Activated CD4-positive, alpha-beta T cell treated with anti-CD3 and anti-CD28 coated beads, Interleukin-2, amount 10 ng/mL, durations not matched to agents 7 days and 5 days (primary cell): Measurements from ENCODE around the gene GRM4. TPM values are rescaled to one million over a fixed set of nuclear protein-coding genes. Genes with fewer than 3 reads are reported as not detected.
"Not testable (repeated sequence)": the region's sequence is repeated elsewhere in the genome, so short reads cannot be mapped to it uniquely, and the experiment has no call there.

Experiments
- CTCF ChIA-PET: fragments of 350-600 bp; sonication (Branson Sonifier 250); formaldehyde crosslinking; loops from one replicate; lab custom pipeline; 2021; ENCODE audit warnings: antibody characterized with exemption; lab: Charles Lee
- POLR2A ChIA-PET: fragments of 350-600 bp; sonication (Branson Sonifier 250); formaldehyde crosslinking; loops from one replicate; lab custom pipeline; 2021; ENCODE audit warnings: antibody characterized with exemption; lab: Charles Lee
- DNase-seq: peaks from one replicate; pipeline ENCODE4 v3.0.0-alpha.2; 2020
- H3K27ac Mint-ChIP-seq: one replicate; pipeline ENCODE4 v1.8.0; 2021; ENCODE audit warnings: mild to moderate bottlenecking, moderate library complexity, mixed read lengths
- H3K27me3 Mint-ChIP-seq: one replicate; pipeline ENCODE4 v1.8.0; 2021; ENCODE audit warnings: mixed read lengths
- H3K36me3 Mint-ChIP-seq: one replicate; pipeline ENCODE4 v1.8.0; 2021; ENCODE audit warnings: low read depth, mixed read lengths
- H3K4me1 Mint-ChIP-seq: one replicate; pipeline ENCODE4 v1.8.0; 2021; ENCODE audit warnings: mixed read lengths
- H3K4me3 Mint-ChIP-seq: one replicate; pipeline ENCODE4 v1.8.0; 2021; ENCODE audit warnings: mild to moderate bottlenecking, moderate library complexity, mixed read lengths
- H3K9me3 Mint-ChIP-seq: one replicate; pipeline ENCODE4 v1.8.0; 2021; ENCODE audit warnings: mixed read lengths
- total RNA-seq, 2 experiments: library from RNA; stranded (reverse); gene quantifications; one replicate each; pipeline ENCODE4 v1.2.3, GENCODE V29; 2021

The GRM4 gene
- total RNA-seq, 2 experiments from 2014 or later, result not detected

- no peak for DNase-seq
- POLR2A ChIA-PET, result no interaction called here
Measured at GRCh38 chr6:34018961-34019606, 126.8 kb downstream of the GRM4 start.

GRCh38 chr6:34018026-34018425 is 127.9 kb downstream of the GRM4 start:
- Mint-ChIP-seq H3K27me3 (peaks cover 3% of the 10 kb centered on the region), H3K27ac (no peak overlapping the region), H3K4me3 (no peak overlapping the region), H3K9me3 (no peaks in the 10 kb centered on the region), H3K36me3 (no peaks in the 10 kb centered on the region), H3K4me1 (no peaks in the 10 kb centered on the region)
- POLR2A ChIA-PET, result no interaction called here
- DNase-seq, result no peak
- CTCF ChIA-PET, result no interaction called here

More at GRCh38 chr6:34018961-34019606, 126.8 kb downstream of the GRM4 start:
- Mint-ChIP-seq H3K27ac (no peak overlapping the region), H3K27me3 (peaks cover 3% of the 10 kb centered on the region), H3K9me3 (no peaks in the 10 kb centered on the region), H3K36me3 (no peaks in the 10 kb centered on the region), H3K4me3 (no peak overlapping the region), H3K4me1 (no peaks in the 10 kb centered on the region)
- CTCF ChIA-PET, result interaction anchor here (1.1 to 1.4 kb wide), 2 partner anchors 8 to 168 kb away, joined by 3 to 4 read pairs; no protein-coding TSS in a partner anchor

GRCh38 chr6:34017106-34017805 is 128.6 kb downstream of the GRM4 start:
- Mint-ChIP-seq H3K36me3 (no peaks in the 10 kb centered on the region), H3K4me3 (no peak overlapping the region), H3K4me1 (no peaks in the 10 kb centered on the region), H3K27me3 (no peaks in the 10 kb centered on the region), H3K9me3 (no peaks in the 10 kb centered on the region), H3K27ac (no peak overlapping the region)
- POLR2A ChIA-PET, result no interaction called here
- DNase-seq, result no peak
- CTCF ChIA-PET, result interaction anchor here (0.6 kb wide), 1 partner anchor 238 kb away, joined by 3 read pairs; no protein-coding TSS in a partner anchor

DNA sequence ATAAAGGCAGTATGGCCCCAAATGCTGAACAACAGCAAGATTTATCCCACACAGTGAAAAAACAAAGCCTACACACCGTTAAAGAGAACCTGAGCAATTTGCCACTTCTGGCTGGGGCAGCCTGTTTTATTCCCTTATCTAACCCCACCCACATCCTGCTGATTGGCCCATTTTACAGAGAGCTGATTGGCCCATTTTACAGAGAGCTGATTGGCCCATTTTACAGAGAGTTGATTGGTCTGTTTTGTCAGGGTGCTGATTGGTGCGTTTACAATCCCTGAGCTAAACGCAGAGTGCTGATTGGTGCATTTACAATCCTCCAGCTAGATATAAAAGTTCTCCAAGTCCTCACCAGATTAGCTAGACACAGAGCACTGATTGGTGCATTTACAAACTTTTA is 129.3 kb downstream of the GRM4 start:
- H3K36me3 Mint-ChIP-seq, H3K4me1 Mint-ChIP-seq, H3K27me3 Mint-ChIP-seq, H3K9me3 Mint-ChIP-seq, H3K4me3 Mint-ChIP-seq, POLR2A ChIA-PET, H3K27ac Mint-ChIP-seq, DNase-seq, CTCF ChIA-PET: not testable (repeated sequence)

DNA sequence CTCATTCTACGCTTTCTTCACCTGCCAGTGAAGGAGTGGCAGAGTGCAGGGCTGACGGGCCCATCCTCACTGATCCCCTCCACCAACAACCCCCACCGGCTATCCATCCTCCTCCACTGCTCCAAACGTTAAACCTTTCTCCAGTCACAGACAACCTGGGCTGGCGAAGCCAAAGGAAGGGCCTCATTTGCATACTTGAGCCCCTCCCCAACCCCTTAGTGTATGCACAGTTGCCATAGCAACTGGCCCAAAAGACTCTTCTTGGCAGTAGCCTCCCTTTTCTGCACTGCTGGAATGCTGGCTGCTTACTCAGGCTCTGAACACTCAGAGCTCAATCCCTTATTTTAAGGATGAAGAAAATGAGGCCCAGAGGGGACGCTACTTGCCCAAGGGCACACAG is 130.3 kb downstream of the GRM4 start:
- H3K4me3 Mint-ChIP-seq, result no peak overlapping the region
- H3K36me3 Mint-ChIP-seq, result no peaks in the 10 kb centered on the region
- DNase-seq, result no peak
- POLR2A ChIA-PET, result no interaction called here
- no peaks in the 10 kb centered on the region for H3K27me3 Mint-ChIP-seq
- H3K27ac Mint-ChIP-seq, result no peak overlapping the region
- CTCF ChIA-PET, result no interaction called here
- H3K4me1 Mint-ChIP-seq, result no peaks in the 10 kb centered on the region
- no peaks in the 10 kb centered on the region for H3K9me3 Mint-ChIP-seq

- Mint-ChIP-seq H3K27ac (no peak overlapping the region), H3K27me3 (peaks cover 8% of the 10 kb centered on the region)
- POLR2A ChIA-PET, result no interaction called here
Measured at GRCh38 chr6:34011264-34011663, 134.6 kb downstream of the GRM4 start.

DNA sequence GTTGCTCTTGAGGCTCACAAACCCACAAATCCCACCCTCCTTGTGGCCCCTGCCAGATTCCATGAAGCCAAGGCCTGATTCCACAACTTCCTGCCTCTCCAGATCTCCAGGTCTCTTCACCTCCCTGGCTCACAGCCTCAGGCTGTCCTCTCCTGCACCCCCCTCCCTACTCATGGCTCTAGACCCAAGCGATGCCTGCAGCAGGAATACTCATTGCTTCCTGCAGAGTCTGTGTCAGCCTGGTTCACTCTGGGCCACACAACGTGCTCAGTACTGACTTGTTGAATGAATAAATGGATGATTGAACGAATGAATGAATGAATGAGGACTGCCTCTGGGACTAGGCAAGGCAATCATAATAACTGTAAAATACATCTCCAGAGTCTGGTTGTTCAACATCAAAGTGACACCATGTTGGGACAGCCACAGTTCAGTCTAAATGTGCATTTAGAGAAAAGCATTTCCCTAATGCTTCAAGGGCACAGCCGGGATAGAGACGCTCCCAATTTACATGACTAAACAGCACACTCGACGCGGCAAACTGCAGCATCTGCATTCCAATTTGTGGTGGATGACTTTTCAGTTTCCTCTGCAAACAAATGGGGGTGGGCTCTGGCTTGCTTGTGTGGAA is 139.9 kb downstream of the GRM4 start:
- CTCF ChIA-PET, result no interaction called here

More at GRCh38 chr6:34011264-34011663, 134.6 kb downstream of the GRM4 start:
- no peaks in the 10 kb centered on the region for H3K9me3 Mint-ChIP-seq
- no peaks in the 10 kb centered on the region for H3K4me1 Mint-ChIP-seq
- DNase-seq, result no peak
- no peaks in the 10 kb centered on the region for H3K36me3 Mint-ChIP-seq
- no peak overlapping the region for H3K4me3 Mint-ChIP-seq
- CTCF ChIA-PET, result interaction anchor here (1.2 kb wide), 1 partner anchor 17 kb away, joined by 3 read pairs; no protein-coding TSS in a partner anchor

GRCh38 chr6:34004706-34005105 is 141.2 kb downstream of the GRM4 start:
- Mint-ChIP-seq H3K36me3 (no peaks in the 10 kb centered on the region), H3K27ac (no peak overlapping the region), H3K27me3 (peaks cover 10% of the 10 kb centered on the region), H3K4me3 (no peak overlapping the region), H3K9me3 (peaks cover 5% of the 10 kb centered on the region), H3K4me1 (no peaks in the 10 kb centered on the region)
- CTCF ChIA-PET, result no interaction called here
- POLR2A ChIA-PET, result no interaction called here
- DNase-seq, result no peak

More for the DNA sequence above, 139.9 kb downstream of the GRM4 start:
- Mint-ChIP-seq H3K4me1 (no peaks in the 10 kb centered on the region), H3K27me3 (peaks cover 14% of the 10 kb centered on the region), H3K4me3 (no peak overlapping the region), H3K27ac (no peak overlapping the region), H3K36me3 (no peaks in the 10 kb centered on the region), H3K9me3 (peaks cover 5% of the 10 kb centered on the region)
- DNase-seq, result no peak
- POLR2A ChIA-PET, result no interaction called here

DNA sequence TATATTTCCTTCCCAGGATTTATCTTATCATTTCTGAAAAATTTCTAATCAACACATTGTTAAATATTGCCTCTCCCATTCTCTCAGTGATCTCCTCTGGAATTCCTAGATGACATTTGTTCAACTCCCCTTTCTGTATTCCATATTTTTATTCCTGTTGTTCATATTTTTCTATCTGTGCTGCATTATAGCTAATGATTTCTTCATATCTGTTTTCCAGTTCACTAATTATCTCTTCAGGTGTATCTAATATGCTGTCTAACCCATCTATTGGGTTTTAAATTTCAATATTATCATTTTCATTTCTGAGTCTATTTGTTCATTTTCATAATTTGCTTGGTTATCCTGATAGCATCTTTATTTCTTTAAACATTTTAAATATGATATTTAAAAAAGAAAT is 141.9 kb downstream of the GRM4 start:
- H3K36me3 Mint-ChIP-seq, result no peaks in the 10 kb centered on the region
- no peak overlapping the region for H3K27ac Mint-ChIP-seq
- H3K4me1 Mint-ChIP-seq, result no peaks in the 10 kb centered on the region
- ChIA-PET CTCF (no interaction called here), POLR2A (no interaction called here)
- peaks cover 8% of the 10 kb centered on the region for H3K27me3 Mint-ChIP-seq
- no peak overlapping the region for H3K4me3 Mint-ChIP-seq
- H3K9me3 Mint-ChIP-seq, result peaks cover 5% of the 10 kb centered on the region
- no peak for DNase-seq

DNA sequence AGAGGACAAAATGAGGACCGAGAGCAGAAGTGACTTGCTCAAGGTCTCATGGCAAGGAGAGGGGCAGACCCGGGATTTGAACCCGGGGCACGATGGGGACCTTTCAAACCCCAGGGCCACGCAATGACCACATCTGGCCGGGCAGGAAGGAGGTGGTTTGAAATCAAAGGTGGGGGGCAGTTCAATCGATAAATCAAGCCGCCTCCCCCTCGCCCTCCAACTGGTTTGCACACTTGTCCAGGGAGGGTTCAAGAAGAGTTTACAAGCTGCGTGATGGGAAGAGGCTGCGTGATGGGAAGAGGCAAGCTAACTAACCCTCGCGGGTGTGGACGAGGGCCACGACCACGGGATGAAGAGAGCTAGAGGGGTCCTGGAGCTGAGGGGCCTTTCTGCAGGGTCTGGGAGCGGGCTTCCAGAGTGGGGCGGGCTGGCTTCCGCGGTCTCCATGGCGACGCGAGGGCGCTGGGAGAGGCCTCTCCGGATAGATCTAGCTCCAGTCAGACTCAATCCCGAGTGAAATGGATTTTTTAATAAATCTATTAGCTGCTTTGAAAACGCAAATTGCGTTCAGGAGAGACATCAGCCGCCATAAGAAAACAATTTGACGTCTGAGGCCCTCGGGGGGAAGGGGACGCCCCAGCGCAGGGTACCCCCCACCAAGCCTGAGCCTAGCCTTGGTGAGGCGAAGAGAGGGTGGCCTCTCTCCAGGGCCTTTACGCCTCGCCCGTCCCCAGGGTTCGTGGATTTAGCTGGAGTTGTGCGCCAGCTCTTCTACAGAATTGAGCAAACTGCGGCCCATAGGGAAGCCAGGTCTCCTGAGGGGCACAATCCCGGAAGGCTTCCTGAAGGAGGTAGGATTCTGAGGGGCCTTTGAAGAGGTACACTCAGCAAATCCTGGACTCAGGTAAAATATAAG is 143.9 kb downstream of the GRM4 start:
- ChIA-PET POLR2A (no interaction called here), CTCF (interaction anchor here (0.8 to 1.6 kb wide), 4 partner anchors 11 to 231 kb away, joined by 3 read pairs; no protein-coding TSS in a partner anchor)
- H3K4me3 Mint-ChIP-seq, result no peak overlapping the region
- H3K27ac Mint-ChIP-seq, result no peak overlapping the region
- peaks cover 9% of the 10 kb centered on the region for H3K27me3 Mint-ChIP-seq
- H3K9me3 Mint-ChIP-seq, result peaks cover 10% of the 10 kb centered on the region
- no peaks in the 10 kb centered on the region for H3K4me1 Mint-ChIP-seq
- no peak for DNase-seq
- no peaks in the 10 kb centered on the region for H3K36me3 Mint-ChIP-seq

GRCh38 chr6:34000281-34000680 is 145.6 kb downstream of the GRM4 start:
- no peak for DNase-seq
- peaks cover 10% of the 10 kb centered on the region for H3K9me3 Mint-ChIP-seq
- no peaks in the 10 kb centered on the region for H3K36me3 Mint-ChIP-seq
- H3K27me3 Mint-ChIP-seq, result peaks cover 13% of the 10 kb centered on the region
- H3K4me3 Mint-ChIP-seq, result no peak overlapping the region
- POLR2A ChIA-PET, result no interaction called here
- no peak overlapping the region for H3K27ac Mint-ChIP-seq
- CTCF ChIA-PET, result no interaction called here
- no peaks in the 10 kb centered on the region for H3K4me1 Mint-ChIP-seq

- Mint-ChIP-seq H3K36me3 (no peaks in the 10 kb centered on the region), H3K4me1 (no peaks in the 10 kb centered on the region), H3K27ac (no peak overlapping the region), H3K4me3 (no peak overlapping the region), H3K9me3 (peaks cover 10% of the 10 kb centered on the region), H3K27me3 (peaks cover 13% of the 10 kb centered on the region)
- CTCF ChIA-PET, result no interaction called here
- POLR2A ChIA-PET, result interaction anchor here (0.6 kb wide), 1 partner anchor 451 kb away, joined by 5 read pairs; no protein-coding TSS in a partner anchor
- DNase-seq, result no peak
Measured at GRCh38 chr6:33999567-33999966, 146.3 kb downstream of the GRM4 start.
